Measurements from ENCODE around the gene ATP5F1D. TPM values are rescaled to one million over a fixed set of nuclear protein-coding genes. Genes with fewer than 3 reads are reported as not detected.

The ATP5F1D gene
- total RNA-seq, 1 experiment from 2014 or later: 157 TPM

DNA sequence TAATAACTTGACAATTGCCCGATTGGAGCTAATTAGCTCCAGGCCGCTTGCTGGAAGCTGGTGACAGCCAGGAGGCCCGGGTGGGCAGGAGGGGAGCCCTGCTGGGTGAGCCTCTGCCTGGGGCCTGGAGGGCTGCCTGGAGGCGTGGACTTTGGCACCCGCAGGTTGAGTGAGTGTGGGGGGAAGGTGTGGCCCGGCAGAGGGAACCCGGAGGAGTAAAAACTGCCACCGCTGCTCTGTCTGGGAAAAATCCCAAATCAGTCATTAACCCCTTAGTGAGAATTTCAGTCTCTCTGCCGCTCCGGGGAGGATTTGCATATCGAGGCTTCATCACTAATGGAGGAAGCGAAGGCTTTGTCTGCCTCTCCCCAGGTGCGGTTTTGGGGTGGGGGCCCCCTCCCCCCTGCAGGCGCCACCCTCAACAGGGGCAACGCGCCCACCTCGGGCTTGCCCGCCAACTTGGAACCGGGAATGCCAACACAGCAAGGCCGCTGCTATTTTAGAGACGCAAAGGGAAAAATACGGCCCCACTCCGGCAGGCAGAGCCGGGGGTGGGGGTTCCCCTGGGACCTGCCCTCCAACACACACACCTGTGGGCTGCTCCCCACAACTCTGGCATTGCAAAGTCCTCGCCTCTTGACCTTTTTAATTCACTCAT, 50.3 kb downstream of the ATP5F1D start:
- intact Hi-C loops (cut with micrococcal nuclease; ENCODE audit: unreplicated experiment): no loop called here
- Histone ChIP-seq H2AFZ (no peak overlapping the region), H3K9me2 (ENCODE audit: insufficient read depth) (no peaks in the 10 kb centered on the region), H3K9me3 (ENCODE audit: insufficient read depth, low read depth) (no peaks in the 10 kb centered on the region), H3K27me3 (ENCODE audit: insufficient read depth, low read depth) (peaks cover 29% of the 10 kb centered on the region; the same call in 1 of the 2 replicates), H4K20me1 (ENCODE audit: insufficient read depth) (no peaks in the 10 kb centered on the region), H3K4me3 (no peak overlapping the region), H3F3A (ENCODE audit: insufficient read depth, low read depth) (no peaks in the 10 kb centered on the region), H3K79me2 (ENCODE audit: low read depth) (no peaks in the 10 kb centered on the region), H3K4me1 (replicated peaks; ENCODE audit: insufficient read depth) (no peaks in the 10 kb centered on the region), H3K27ac (no peak overlapping the region), H3K4me2 (no peak overlapping the region), H3K36me3 (ENCODE audit: low read depth) (no peaks in the 10 kb centered on the region)
- TF ChIP-seq EZH2 (IDR thresholded peaks at IDR 0.05; ENCODE audit: low read depth): no peak
- TF ChIP-seq, protein P1, sequence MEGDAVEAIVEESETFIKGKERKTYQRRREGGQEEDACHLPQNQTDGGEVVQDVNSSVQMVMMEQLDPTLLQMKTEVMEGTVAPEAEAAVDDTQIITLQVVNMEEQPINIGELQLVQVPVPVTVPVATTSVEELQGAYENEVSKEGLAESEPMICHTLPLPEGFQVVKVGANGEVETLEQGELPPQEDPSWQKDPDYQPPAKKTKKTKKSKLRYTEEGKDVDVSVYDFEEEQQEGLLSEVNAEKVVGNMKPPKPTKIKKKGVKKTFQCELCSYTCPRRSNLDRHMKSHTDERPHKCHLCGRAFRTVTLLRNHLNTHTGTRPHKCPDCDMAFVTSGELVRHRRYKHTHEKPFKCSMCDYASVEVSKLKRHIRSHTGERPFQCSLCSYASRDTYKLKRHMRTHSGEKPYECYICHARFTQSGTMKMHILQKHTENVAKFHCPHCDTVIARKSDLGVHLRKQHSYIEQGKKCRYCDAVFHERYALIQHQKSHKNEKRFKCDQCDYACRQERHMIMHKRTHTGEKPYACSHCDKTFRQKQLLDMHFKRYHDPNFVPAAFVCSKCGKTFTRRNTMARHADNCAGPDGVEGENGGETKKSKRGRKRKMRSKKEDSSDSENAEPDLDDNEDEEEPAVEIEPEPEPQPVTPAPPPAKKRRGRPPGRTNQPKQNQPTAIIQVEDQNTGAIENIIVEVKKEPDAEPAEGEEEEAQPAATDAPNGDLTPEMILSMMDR (conservative IDR thresholded peaks at IDR 0.05): no peak
- no peak for DNase-seq
- ChIA-PET POLR2A (ENCODE audit: unreplicated experiment) (no interaction called here), CTCF (no interaction called here)
- BruUV-seq (replicated peaks): no TSS peak

DNA sequence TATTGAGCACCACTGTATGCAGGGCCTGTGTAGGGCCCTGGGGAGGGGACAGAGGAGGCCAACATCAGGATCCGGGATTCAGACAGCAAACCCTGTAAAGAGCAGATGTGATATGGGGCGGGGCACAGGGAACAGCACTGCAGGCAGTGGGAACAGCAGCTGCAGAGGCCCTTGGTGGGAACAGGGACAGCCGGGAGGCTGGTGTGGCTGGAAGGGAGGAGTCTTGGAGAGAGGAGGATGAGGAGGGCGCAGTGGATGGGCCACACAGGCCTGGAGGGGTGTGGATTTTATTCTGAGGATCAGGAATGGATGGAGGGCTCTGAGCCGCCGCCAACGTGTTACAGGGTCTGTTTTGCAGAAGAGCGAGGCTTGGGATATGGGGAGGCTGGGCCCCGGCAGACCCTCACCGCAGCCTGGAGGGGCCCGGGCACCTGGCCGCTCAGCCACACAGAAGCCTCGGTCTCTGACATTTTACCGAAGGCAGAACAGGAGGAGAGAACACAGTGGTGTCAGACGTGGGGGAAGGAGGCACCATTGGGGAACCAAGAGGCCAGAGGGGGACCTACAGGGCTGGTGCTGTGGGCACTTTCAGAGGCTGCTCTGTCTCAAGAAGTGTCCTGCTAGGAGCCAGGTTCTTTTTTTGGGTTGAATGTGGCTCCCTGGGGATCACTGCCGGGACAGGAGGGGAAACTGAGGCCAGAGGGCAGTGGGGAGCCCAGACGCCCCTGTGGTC, 51.0 kb downstream of the ATP5F1D start:
- Histone ChIP-seq H3K4me3 (no peak overlapping the region), H3F3A (ENCODE audit: insufficient read depth, low read depth) (no peaks in the 10 kb centered on the region), H3K27me3 (ENCODE audit: insufficient read depth, low read depth) (peaks cover 22% of the 10 kb centered on the region; the same call in 1 of the 2 replicates), H3K9me3 (ENCODE audit: insufficient read depth, low read depth) (no peaks in the 10 kb centered on the region), H3K4me1 (replicated peaks; ENCODE audit: insufficient read depth) (no peaks in the 10 kb centered on the region), H3K27ac (no peak overlapping the region), H3K79me2 (ENCODE audit: low read depth) (no peaks in the 10 kb centered on the region), H2AFZ (no peak overlapping the region), H3K9me2 (ENCODE audit: insufficient read depth) (no peaks in the 10 kb centered on the region), H4K20me1 (ENCODE audit: insufficient read depth) (no peaks in the 10 kb centered on the region), H3K4me2 (no peak overlapping the region), H3K36me3 (ENCODE audit: low read depth) (no peaks in the 10 kb centered on the region)
- intact Hi-C loops (cut with micrococcal nuclease; ENCODE audit: unreplicated experiment): no loop called here
- TF ChIP-seq, protein P1 (conservative IDR thresholded peaks at IDR 0.05): no peak
- TF ChIP-seq EZH2 (IDR thresholded peaks at IDR 0.05; ENCODE audit: low read depth): no peak
- no TSS peak for BruUV-seq (replicated peaks)
- ChIA-PET CTCF (no interaction called here), POLR2A (ENCODE audit: unreplicated experiment) (no interaction called here)
- no peak for DNase-seq

DNA sequence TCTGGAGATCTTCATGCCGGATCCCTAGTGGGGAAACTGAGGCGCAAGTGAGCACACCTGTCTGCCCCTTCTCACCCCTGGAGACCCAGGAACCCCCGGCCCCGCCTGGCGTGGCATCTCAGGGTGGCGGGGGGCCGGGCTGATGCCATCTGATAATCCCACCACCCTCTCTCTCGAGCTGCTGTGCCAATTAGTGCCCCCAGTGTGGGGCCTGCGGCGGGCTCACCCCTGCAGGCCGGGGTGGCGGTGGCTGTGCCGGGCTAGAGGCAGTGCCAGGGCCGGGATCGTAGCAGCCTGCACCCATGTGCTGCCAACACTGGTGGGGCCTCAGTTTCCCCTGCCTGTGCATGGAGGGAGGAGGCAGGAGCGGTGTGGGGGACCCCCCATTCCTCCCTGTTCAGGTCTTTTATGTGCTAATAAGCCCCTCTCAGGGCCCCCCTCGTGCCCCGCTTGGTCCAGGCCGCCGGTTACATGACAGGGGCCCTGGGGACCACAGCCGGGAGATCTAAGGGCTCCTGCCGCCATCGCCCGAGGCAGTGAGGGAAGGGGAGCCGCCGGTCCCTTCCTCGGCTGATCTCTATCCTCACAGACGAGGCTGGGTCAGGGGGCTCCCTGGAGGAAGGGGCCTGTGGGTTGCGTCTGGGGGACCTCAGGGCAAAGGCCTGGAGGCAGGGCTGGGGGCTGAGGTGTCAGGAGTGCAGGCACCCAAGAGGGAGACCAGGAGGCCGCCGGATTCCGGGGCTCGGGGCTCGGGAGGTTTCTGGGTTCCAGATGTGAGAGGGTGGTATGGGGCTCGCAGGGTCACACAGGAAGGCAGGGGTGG, 52.4 kb downstream of the ATP5F1D start:
- DNase-seq: no peak
- Histone ChIP-seq H3K27me3 (ENCODE audit: insufficient read depth, low read depth) (peaks cover 14% of the 10 kb centered on the region; the same call in 1 of the 2 replicates), H4K20me1 (ENCODE audit: insufficient read depth) (no peaks in the 10 kb centered on the region), H3K4me1 (replicated peaks; ENCODE audit: insufficient read depth) (no peaks in the 10 kb centered on the region), H3K27ac (no peak overlapping the region), H3K79me2 (ENCODE audit: low read depth) (no peaks in the 10 kb centered on the region), H3F3A (ENCODE audit: insufficient read depth, low read depth) (no peaks in the 10 kb centered on the region), H3K4me3 (no peak overlapping the region), H3K9me3 (ENCODE audit: insufficient read depth, low read depth) (no peaks in the 10 kb centered on the region), H3K9me2 (ENCODE audit: insufficient read depth) (no peaks in the 10 kb centered on the region), H3K36me3 (ENCODE audit: low read depth) (no peaks in the 10 kb centered on the region), H3K4me2 (no peak overlapping the region), H2AFZ (no peak overlapping the region)
- BruUV-seq (replicated peaks): no TSS peak
- CTCF ChIA-PET: no interaction called here
- POLR2A ChIA-PET (ENCODE audit: unreplicated experiment): no interaction called here
- TF ChIP-seq, protein P1 (conservative IDR thresholded peaks at IDR 0.05): no peak
- no peak for TF ChIP-seq EZH2 (IDR thresholded peaks at IDR 0.05; ENCODE audit: low read depth)
- intact Hi-C loops (cut with micrococcal nuclease; ENCODE audit: unreplicated experiment): no loop called here

Other genes starting within 250 kb of the ATP5F1D start
- gene GRIN3B, start 241.3 kb upstream of the ATP5F1D start, total RNA-seq (2021): 0.11 and 0.13 TPM in 2 replicates
- gene TMEM259, start 220.6 kb upstream of the ATP5F1D start, total RNA-seq (2021): 155 and 162 TPM in 2 replicates
- not detected in 2 replicates for gene RNU6-2, start 220.2 kb upstream of the ATP5F1D start, total RNA-seq (2021)
- 168 and 206 TPM in 2 replicates for gene CNN2, start 215.1 kb upstream of the ATP5F1D start, total RNA-seq (2021)
- gene ABCA7, start 201.6 kb upstream of the ATP5F1D start, total RNA-seq (2021): 29.9 and 32.0 TPM in 2 replicates
- 20.2 and 20.6 TPM in 2 replicates for gene ARHGAP45, start 174.6 kb upstream of the ATP5F1D start, total RNA-seq (2021)
- gene POLR2E, start 146.4 kb upstream of the ATP5F1D start, total RNA-seq (2021): 180 and 237 TPM in 2 replicates
- gene GPX4, start 137.8 kb upstream of the ATP5F1D start, total RNA-seq (2021): 465 and 489 TPM in 2 replicates
- 75.6 and 82.4 TPM in 2 replicates for gene SBNO2, start 67.5 kb upstream of the ATP5F1D start, total RNA-seq (2021)
- 53.0 and 59.5 TPM in 2 replicates for gene STK11, start 36.0 kb upstream of the ATP5F1D start, total RNA-seq (2021)
- gene CBARP, start 3.7 kb upstream of the ATP5F1D start, total RNA-seq (2021): 1.8 and 1.9 TPM in 2 replicates
- gene MIDN, start 6.8 kb downstream of the ATP5F1D start, total RNA-seq (2021): 61.4 and 92.0 TPM in 2 replicates
- gene CIRBP, start 27.6 kb downstream of the ATP5F1D start, total RNA-seq (2021): 86.9 and 143 TPM in 2 replicates
- gene FAM174C, start 33.8 kb downstream of the ATP5F1D start, total RNA-seq (2021): 51.8 and 64.2 TPM in 2 replicates
- gene EFNA2, start 44.1 kb downstream of the ATP5F1D start, total RNA-seq (2021): 1.6 TPM in 1 of 2 replicates, not detected in the other
- 67.5 and 83.5 TPM in 2 replicates for gene NDUFS7, start 142.2 kb downstream of the ATP5F1D start, total RNA-seq (2021)
- gene GAMT, start 159.8 kb downstream of the ATP5F1D start, total RNA-seq (2021): 27.3 and 30.9 TPM in 2 replicates
- gene DAZAP1, start 165.8 kb downstream of the ATP5F1D start, total RNA-seq (2021): 122 and 144 TPM in 2 replicates
- gene RPS15, start 196.6 kb downstream of the ATP5F1D start, total RNA-seq (2021): 967 and 1,004 TPM in 2 replicates
- 1.6 and 2.7 TPM in 2 replicates for gene APC2, start 208.4 kb downstream of the ATP5F1D start, total RNA-seq (2021)
- gene C19orf25, start 237.5 kb downstream of the ATP5F1D start, total RNA-seq (2021): 28.0 and 31.2 TPM in 2 replicates
- 18.6 and 27.3 TPM in 2 replicates for gene PCSK4, start 248.6 kb downstream of the ATP5F1D start, total RNA-seq (2021)
- 34.3 and 39.5 TPM in 2 replicates for gene REEP6, start 249.4 kb downstream of the ATP5F1D start, total RNA-seq (2021)